SU-DHL-6 (cell line): Measurements from ENCODE around the gene HSFX1.
"Not testable (repeated sequence)": the region's sequence is repeated elsewhere in the genome, so short reads cannot be mapped to it uniquely, and the experiment has no call there.

Experiments
- CTCF ChIP-seq: fragments of 200-600 bp; sonication (generic); IDR thresholded peaks from one replicate; pipeline ENCODE4 v1.5.1; 2017; ENCODE audit warnings: antibody characterized with exemption, mild to moderate bottlenecking, low read length, moderate library complexity; ENCODE audit not compliant: insufficient read depth, poor library complexity, severe bottlenecking
- EZH2phosphoT487 ChIP-seq: fragments of 200-600 bp; sonication (generic), shearing (Covaris generic); conservative IDR thresholded peaks from 2 replicates; pipeline ENCODE4 v1.6.1; 2018; ENCODE audit warnings: mild to moderate bottlenecking, antibody characterized with exemption, low read length, moderate library complexity, mixed read lengths

GRCh38 chrX:149770344-149770743 is 3.5 kb upstream of the HSFX1 start:
- not testable (repeated sequence) for TF ChIP-seq EZH2phosphoT487, CTCF
